ENCODE measurements around the gene CHAD.

Gene CHAD

GRCh38 chr17:50498021-50498874, 29.6 kb upstream of the CHAD start:
- no peak for TF ChIP-seq EZH2 (IDR thresholded peaks at IDR 0.05)
- TF ChIP-seq POLR2AphosphoS5 (IDR thresholded peaks at IDR 0.05; ENCODE audit: borderline replicate concordance, low read depth, low read length), result no peak
- no peak for TF ChIP-seq FOXP2 (optimal IDR thresholded peaks at IDR 0.05; ENCODE audit: control extremely low read depth, extremely low read length, insufficient read depth)
- H3K27ac ChIP-seq, result no peak overlapping the region
- no peak for DNase-seq (ENCODE audit: low read depth, low spot score)
- H3K9ac ChIP-seq (ENCODE audit: insufficient read length), result no peak overlapping the region
- no peak overlapping the region for H3K4me3 ChIP-seq
- H3K9me3 ChIP-seq (ENCODE audit: low read depth, low read length), result no peaks in the 10 kb centered on the region
- no peaks in the 10 kb centered on the region for H3K36me3 ChIP-seq (ENCODE audit: insufficient read depth, low read length)

- Histone ChIP-seq H3K4me3 (no peak overlapping the region), H3K27ac (no peak overlapping the region), H3K9ac (ENCODE audit: insufficient read length) (no peak overlapping the region), H3K36me3 (ENCODE audit: insufficient read depth, low read length) (no peaks in the 10 kb centered on the region), H3K9me3 (ENCODE audit: low read depth, low read length) (no peaks in the 10 kb centered on the region)
- DNase-seq (ENCODE audit: low read depth, low spot score), result no peak
- TF ChIP-seq EZH2 (IDR thresholded peaks at IDR 0.05), result no peak
- TF ChIP-seq POLR2AphosphoS5 (IDR thresholded peaks at IDR 0.05; ENCODE audit: borderline replicate concordance, low read depth, low read length), result no peak
- TF ChIP-seq FOXP2 (optimal IDR thresholded peaks at IDR 0.05; ENCODE audit: control extremely low read depth, extremely low read length, insufficient read depth), result no peak
These were observed 27.2 kb upstream of the CHAD start for GRCh38 chr17:50495918-50496317.

- Histone ChIP-seq H3K27ac (no peak overlapping the region), H3K4me3 (no peak overlapping the region), H3K9me3 (ENCODE audit: low read depth, low read length) (no peaks in the 10 kb centered on the region), H3K36me3 (ENCODE audit: insufficient read depth, low read length) (no peaks in the 10 kb centered on the region), H3K9ac (ENCODE audit: insufficient read length) (no peak overlapping the region)
- no peak for DNase-seq (ENCODE audit: low read depth, low spot score)
- TF ChIP-seq FOXP2 (optimal IDR thresholded peaks at IDR 0.05; ENCODE audit: control extremely low read depth, extremely low read length, insufficient read depth) (no peak), POLR2AphosphoS5 (IDR thresholded peaks at IDR 0.05; ENCODE audit: borderline replicate concordance, low read depth, low read length) (no peak), EZH2 (IDR thresholded peaks at IDR 0.05) (no peak)
These were observed 26.6 kb upstream of the CHAD start for GRCh38 chr17:50495217-50495823.

- no peak overlapping the region for H3K27ac ChIP-seq
- H3K4me3 ChIP-seq, result no peak overlapping the region
- TF ChIP-seq FOXP2 (optimal IDR thresholded peaks at IDR 0.05; ENCODE audit: control extremely low read depth, extremely low read length, insufficient read depth), result no peak
- no peak for TF ChIP-seq POLR2AphosphoS5 (IDR thresholded peaks at IDR 0.05; ENCODE audit: borderline replicate concordance, low read depth, low read length)
- no peak for TF ChIP-seq EZH2 (IDR thresholded peaks at IDR 0.05)
- DNase-seq (ENCODE audit: low read depth, low spot score), result no peak
- no peaks in the 10 kb centered on the region for H3K36me3 ChIP-seq (ENCODE audit: insufficient read depth, low read length)
- H3K9me3 ChIP-seq (ENCODE audit: low read depth, low read length), result no peaks in the 10 kb centered on the region
- no peak overlapping the region for H3K9ac ChIP-seq (ENCODE audit: insufficient read length)
These were observed 25.1 kb upstream of the CHAD start for GRCh38 chr17:50493744-50494143.

GRCh38 chr17:50492214-50492613, 23.5 kb upstream of the CHAD start:
- Histone ChIP-seq H3K36me3 (ENCODE audit: insufficient read depth, low read length) (no peaks in the 10 kb centered on the region), H3K4me3 (no peak overlapping the region), H3K9ac (ENCODE audit: insufficient read length) (no peak overlapping the region), H3K9me3 (ENCODE audit: low read depth, low read length) (no peaks in the 10 kb centered on the region), H3K27ac (no peak overlapping the region)
- TF ChIP-seq EZH2 (IDR thresholded peaks at IDR 0.05) (no peak), POLR2AphosphoS5 (IDR thresholded peaks at IDR 0.05; ENCODE audit: borderline replicate concordance, low read depth, low read length) (no peak), FOXP2 (optimal IDR thresholded peaks at IDR 0.05; ENCODE audit: control extremely low read depth, extremely low read length, insufficient read depth) (no peak)
- DNase-seq (ENCODE audit: low read depth, low spot score), result no peak

GRCh38 chr17:50491505-50491904, 22.8 kb upstream of the CHAD start:
- Histone ChIP-seq H3K27ac (no peak overlapping the region), H3K9me3 (ENCODE audit: low read depth, low read length) (no peaks in the 10 kb centered on the region), H3K36me3 (ENCODE audit: insufficient read depth, low read length) (no peaks in the 10 kb centered on the region), H3K4me3 (no peak overlapping the region), H3K9ac (ENCODE audit: insufficient read length) (no peak overlapping the region)
- no peak for DNase-seq (ENCODE audit: low read depth, low spot score)
- TF ChIP-seq FOXP2 (optimal IDR thresholded peaks at IDR 0.05; ENCODE audit: control extremely low read depth, extremely low read length, insufficient read depth) (no peak), EZH2 (IDR thresholded peaks at IDR 0.05) (no peak), POLR2AphosphoS5 (IDR thresholded peaks at IDR 0.05; ENCODE audit: borderline replicate concordance, low read depth, low read length) (no peak)

- TF ChIP-seq FOXP2 (optimal IDR thresholded peaks at IDR 0.05; ENCODE audit: control extremely low read depth, extremely low read length, insufficient read depth) (no peak), POLR2AphosphoS5 (IDR thresholded peaks at IDR 0.05; ENCODE audit: borderline replicate concordance, low read depth, low read length) (no peak), EZH2 (IDR thresholded peaks at IDR 0.05) (no peak)
- Histone ChIP-seq H3K36me3 (ENCODE audit: insufficient read depth, low read length) (peaks cover 3% of the 10 kb centered on the region; the same call in 1 of the 2 replicates), H3K9ac (ENCODE audit: insufficient read length) (no peak overlapping the region), H3K27ac (no peak overlapping the region), H3K9me3 (ENCODE audit: low read depth, low read length) (no peaks in the 10 kb centered on the region), H3K4me3 (no peak overlapping the region)
- no peak for DNase-seq (ENCODE audit: low read depth, low spot score)
These were observed 20.2 kb upstream of the CHAD start for GRCh38 chr17:50488880-50489279.

- H3K9ac ChIP-seq (ENCODE audit: insufficient read length), result no peak overlapping the region
- H3K4me3 ChIP-seq, result no peak overlapping the region
- DNase-seq (ENCODE audit: low read depth, low spot score), result no peak
- H3K27ac ChIP-seq, result no peak overlapping the region
- peaks cover 7% of the 10 kb centered on the region; the same call in 1 of the 2 replicates for H3K36me3 ChIP-seq (ENCODE audit: insufficient read depth, low read length)
- H3K9me3 ChIP-seq (ENCODE audit: low read depth, low read length), result no peaks in the 10 kb centered on the region
- TF ChIP-seq FOXP2 (optimal IDR thresholded peaks at IDR 0.05; ENCODE audit: control extremely low read depth, extremely low read length, insufficient read depth) (no peak), POLR2AphosphoS5 (IDR thresholded peaks at IDR 0.05; ENCODE audit: borderline replicate concordance, low read depth, low read length) (no peak), EZH2 (IDR thresholded peaks at IDR 0.05) (no peak)
These were observed 18.8 kb upstream of the CHAD start for GRCh38 chr17:50487213-50488096.
